CD4-positive, alpha-beta T cell treated with Interleukin-1 beta for 1 hour (primary cell): ENCODE data around the gene DIAPH2.
"Not testable (repeated sequence)": the region's sequence is repeated elsewhere in the genome, so short reads cannot be mapped to it uniquely, and the experiment has no call there.

Experiments used
- DNase-seq, 2 donors: peaks; one replicate each; pipeline ENCODE4 v3.0.0-alpha.2; 2020 to 2022

DIAPH2 gene

GRCh38 chrX:96684339-96685209 lies at the start of gene DIAPH2:
TSS of gene DIAPH2 (plus strand) at chrX:96684842.
- peak; percentile 78 to 85 for DNase-seq

- DNase-seq = no peak
Observed at GRCh38 chrX:96650023-96650422, 34.6 kb upstream of the DIAPH2 start.

- DNase-seq = no peak
Observed at GRCh38 chrX:96655947-96656623, 28.6 kb upstream of the DIAPH2 start.

GRCh38 chrX:96682516-96682915 lies 2.1 kb upstream of the DIAPH2 start:
- peak in 1 of 2 donors; percentile 17 for DNase-seq

- peak in 1 of 2 donors; percentile 2 for DNase-seq
Observed at GRCh38 chrX:96683997-96684338, 674 bp upstream of the DIAPH2 start.

- peak; percentile 33 to 40 for DNase-seq
Observed at GRCh38 chrX:96685210-96686099, 813 bp downstream of the DIAPH2 start.

GRCh38 chrX:96687776-96688175 lies 3.1 kb downstream of the DIAPH2 start:
- DNase-seq = no peak

GRCh38 chrX:96688789-96689188 lies 4.1 kb downstream of the DIAPH2 start:
- no peak for DNase-seq

GRCh38 chrX:96689991-96690390 lies 5.3 kb downstream of the DIAPH2 start:
- DNase-seq = no peak

- no peak for DNase-seq
Observed at GRCh38 chrX:96692454-96692853, 7.8 kb downstream of the DIAPH2 start.

GRCh38 chrX:96692890-96693289 lies 8.2 kb downstream of the DIAPH2 start:
- no peak for DNase-seq

GRCh38 chrX:96693407-96693806 lies 8.8 kb downstream of the DIAPH2 start:
- no peak for DNase-seq

GRCh38 chrX:96696462-96696861 lies 11.8 kb downstream of the DIAPH2 start:
- no peak for DNase-seq

GRCh38 chrX:96700625-96701024 lies 16.0 kb downstream of the DIAPH2 start:
- no peak for DNase-seq

- DNase-seq = no peak
Observed at GRCh38 chrX:96703379-96703778, 18.7 kb downstream of the DIAPH2 start.

GRCh38 chrX:96703816-96704215 lies 19.2 kb downstream of the DIAPH2 start:
- DNase-seq = no peak

GRCh38 chrX:96704629-96705028 lies 20.0 kb downstream of the DIAPH2 start:
- no peak for DNase-seq

- DNase-seq = no peak
Observed at GRCh38 chrX:96705905-96706304, 21.3 kb downstream of the DIAPH2 start.

GRCh38 chrX:96707804-96708203 lies 23.2 kb downstream of the DIAPH2 start:
- DNase-seq = no peak

- DNase-seq = no peak
Observed at GRCh38 chrX:96710031-96710430, 25.4 kb downstream of the DIAPH2 start.

- DNase-seq = no peak
Observed at GRCh38 chrX:96713303-96713702, 28.7 kb downstream of the DIAPH2 start.

GRCh38 chrX:96714393-96714792 lies 29.8 kb downstream of the DIAPH2 start:
- not testable (repeated sequence) for DNase-seq

- DNase-seq = no peak
Observed at GRCh38 chrX:96715481-96715880, 30.8 kb downstream of the DIAPH2 start.
